Measurements from ENCODE around the gene KCNQ2. TPM values are rescaled to one million over a fixed set of nuclear protein-coding genes. Genes with fewer than 3 reads are reported as not detected.

KCNQ2 gene
- total RNA-seq, 1 experiment from 2014 or later = not detected

GRCh38 chr20:63357921-63358905 is 114.2 kb downstream of the KCNQ2 start:
- no peak for DNase-seq
- Histone ChIP-seq H3K27me3 (peaks cover 16% of the 10 kb centered on the region), H3K4me1 (no peaks in the 10 kb centered on the region), H3K9me3 (replicated peaks) (no peaks in the 10 kb centered on the region), H3K4me3 (no peak overlapping the region), H3K36me3 (no peaks in the 10 kb centered on the region), H3K27ac (no peak overlapping the region)

GRCh38 chr20:63356931-63357879 is 115.2 kb downstream of the KCNQ2 start:
- H3K9me3 ChIP-seq (replicated peaks) = no peaks in the 10 kb centered on the region
- no peak overlapping the region for H3K27ac ChIP-seq
- no peak overlapping the region for H3K4me3 ChIP-seq
- no peaks in the 10 kb centered on the region for H3K4me1 ChIP-seq
- H3K27me3 ChIP-seq = peaks cover 9% of the 10 kb centered on the region
- DNase-seq = no peak
- no peaks in the 10 kb centered on the region for H3K36me3 ChIP-seq

- Histone ChIP-seq H3K36me3 (no peaks in the 10 kb centered on the region), H3K4me3 (no peak overlapping the region), H3K27ac (no peak overlapping the region), H3K9me3 (replicated peaks) (no peaks in the 10 kb centered on the region), H3K4me1 (no peaks in the 10 kb centered on the region), H3K27me3 (peaks cover 4% of the 10 kb centered on the region; the same call in 1 of the 2 replicates)
- no peak for DNase-seq
These were observed 115.9 kb downstream of the KCNQ2 start for GRCh38 chr20:63356511-63356910.

GRCh38 chr20:63355781-63356295 is 116.6 kb downstream of the KCNQ2 start:
- Histone ChIP-seq H3K36me3 (no peaks in the 10 kb centered on the region), H3K9me3 (replicated peaks) (0 out of 2 replicates have a peak, but pooled peaks cover 3% of the 10 kb centered on the region), H3K27me3 (peaks cover 4% of the 10 kb centered on the region; the same call in 1 of the 2 replicates), H3K4me1 (no peaks in the 10 kb centered on the region), H3K27ac (no peak overlapping the region), H3K4me3 (no peak overlapping the region)
- DNase-seq = no peak

GRCh38 chr20:63354636-63355350 is 117.7 kb downstream of the KCNQ2 start:
- 0 out of 2 replicates have a peak, but pooled peaks cover 3% of the 10 kb centered on the region for H3K9me3 ChIP-seq (replicated peaks)
- peaks cover 4% of the 10 kb centered on the region; the same call in 1 of the 2 replicates for H3K27me3 ChIP-seq
- H3K4me1 ChIP-seq = no peaks in the 10 kb centered on the region

GRCh38 chr20:63352811-63353221 is 119.6 kb downstream of the KCNQ2 start:
- Histone ChIP-seq H3K27me3 (no peaks in the 10 kb centered on the region; the same call in 1 of the 2 replicates), H3K27ac (no peak overlapping the region), H3K36me3 (no peaks in the 10 kb centered on the region), H3K4me1 (no peaks in the 10 kb centered on the region), H3K4me3 (no peak overlapping the region), H3K9me3 (replicated peaks) (0 out of 2 replicates have a peak, but pooled peaks cover 3% of the 10 kb centered on the region)
- no peak for DNase-seq

More at GRCh38 chr20:63354636-63355350, 117.7 kb downstream of the KCNQ2 start:
- H3K4me3 ChIP-seq = no peak overlapping the region
- no peak overlapping the region for H3K27ac ChIP-seq
- H3K36me3 ChIP-seq = no peaks in the 10 kb centered on the region
- no peak for DNase-seq

- Histone ChIP-seq H3K27me3 (no peaks in the 10 kb centered on the region; the same call in 1 of the 2 replicates), H3K27ac (no peak overlapping the region), H3K36me3 (no peaks in the 10 kb centered on the region), H3K4me3 (no peak overlapping the region), H3K9me3 (replicated peaks) (0 out of 2 replicates have a peak, but pooled peaks cover 3% of the 10 kb centered on the region), H3K4me1 (no peaks in the 10 kb centered on the region)
- DNase-seq = no peak
These were observed 120.5 kb downstream of the KCNQ2 start for GRCh38 chr20:63351811-63352591.

- H3K27me3 ChIP-seq = peaks cover 3% of the 10 kb centered on the region; the same call in 1 of the 2 replicates
- no peak for DNase-seq
- H3K27ac ChIP-seq = no peak overlapping the region
- no peak overlapping the region for H3K4me3 ChIP-seq
- no peaks in the 10 kb centered on the region for H3K36me3 ChIP-seq
- H3K9me3 ChIP-seq (replicated peaks) = 0 out of 2 replicates have a peak, but pooled peaks cover 3% of the 10 kb centered on the region
- H3K4me1 ChIP-seq = no peaks in the 10 kb centered on the region
These were observed 121.1 kb downstream of the KCNQ2 start for GRCh38 chr20:63351326-63351700.

- no peaks in the 10 kb centered on the region for H3K36me3 ChIP-seq
- 0 out of 2 replicates have a peak, but pooled peaks cover 3% of the 10 kb centered on the region for H3K9me3 ChIP-seq (replicated peaks)
- H3K4me1 ChIP-seq = peaks cover 3% of the 10 kb centered on the region
- no peak overlapping the region for H3K27ac ChIP-seq
- peaks cover 8% of the 10 kb centered on the region for H3K27me3 ChIP-seq
- no peak for DNase-seq
- H3K4me3 ChIP-seq = no peak overlapping the region
These were observed 121.7 kb downstream of the KCNQ2 start for GRCh38 chr20:63350597-63351325.

Other genes with a start within 250 kb of the KCNQ2 start
- 0.10 TPM in 1 of 2 replicates, not detected in the other for gene BIRC7, start 236.8 kb downstream of the KCNQ2 start, total RNA-seq (2014; rRNA removed; shearing (Covaris generic))
- 15.5 and 16.4 TPM in 2 replicates for gene NKAIN4, start 218.2 kb downstream of the KCNQ2 start, total RNA-seq (2014; rRNA removed; shearing (Covaris generic))
- gene ARFGAP1, start 199.8 kb downstream of the KCNQ2 start, total RNA-seq (2014; rRNA removed; shearing (Covaris generic)) = 72.5 and 96.8 TPM in 2 replicates
- gene COL20A1, start 179.5 kb downstream of the KCNQ2 start, total RNA-seq (2014; rRNA removed; shearing (Covaris generic)) = 0.18 TPM in 1 of 2 replicates, not detected in the other
- gene CHRNA4, start 111.3 kb downstream of the KCNQ2 start, total RNA-seq (2014; rRNA removed; shearing (Covaris generic)) = 0.06 TPM in 1 of 2 replicates, not detected in the other
- gene EEF1A2, start 26.4 kb upstream of the KCNQ2 start, total RNA-seq (2014; rRNA removed; shearing (Covaris generic)) = 0.76 and 1.4 TPM in 2 replicates
- gene PPDPF, start 48.1 kb upstream of the KCNQ2 start, total RNA-seq (2014; rRNA removed; shearing (Covaris generic)) = 149 and 171 TPM in 2 replicates
- gene PTK6, start 64.7 kb upstream of the KCNQ2 start, total RNA-seq (2014; rRNA removed; shearing (Covaris generic)) = 1.4 TPM in 2 replicates
- gene SRMS, start 75.1 kb upstream of the KCNQ2 start, total RNA-seq (2014; rRNA removed; shearing (Covaris generic)) = not detected in 2 replicates
- 0.02 and 0.20 TPM in 2 replicates for gene FNDC11, start 81.5 kb upstream of the KCNQ2 start, total RNA-seq (2014; rRNA removed; shearing (Covaris generic))
- gene HELZ2, start 101.6 kb upstream of the KCNQ2 start, total RNA-seq (2014; rRNA removed; shearing (Covaris generic)) = 4.6 and 5.7 TPM in 2 replicates
- gene GMEB2, start 154.4 kb upstream of the KCNQ2 start, total RNA-seq (2014; rRNA removed; shearing (Covaris generic)) = 19.5 and 20.2 TPM in 2 replicates
- gene STMN3, start 180.8 kb upstream of the KCNQ2 start, total RNA-seq (2014; rRNA removed; shearing (Covaris generic)) = 36.6 and 38.0 TPM in 2 replicates
- gene RTEL1, start 185.7 kb upstream of the KCNQ2 start, total RNA-seq (2014; rRNA removed; shearing (Covaris generic)) = 16.7 and 25.6 TPM in 2 replicates
- 1.3 and 1.7 TPM in 2 replicates for gene TNFRSF6B, start 224.0 kb upstream of the KCNQ2 start, total RNA-seq (2014; rRNA removed; shearing (Covaris generic))
- 39.3 and 44.5 TPM in 2 replicates for gene ARFRP1, start 235.3 kb upstream of the KCNQ2 start, total RNA-seq (2014; rRNA removed; shearing (Covaris generic))
- gene ZGPAT, start 235.4 kb upstream of the KCNQ2 start, total RNA-seq (2014; rRNA removed; shearing (Covaris generic)) = 24.9 and 26.2 TPM in 2 replicates

Data from SJCRH30 (cell line).